NOMO-1 treated with dmso at 0.1 percent for 144 hours (cell line): ENCODE results near the gene SMAD9.

Source experiments
- DNase-seq: peaks from one replicate; lab custom pipeline; 2025; ENCODE audit not compliant: unreplicated experiment; lab: John Stamatoyannopoulos, UW

The SMAD9 gene

DNA sequence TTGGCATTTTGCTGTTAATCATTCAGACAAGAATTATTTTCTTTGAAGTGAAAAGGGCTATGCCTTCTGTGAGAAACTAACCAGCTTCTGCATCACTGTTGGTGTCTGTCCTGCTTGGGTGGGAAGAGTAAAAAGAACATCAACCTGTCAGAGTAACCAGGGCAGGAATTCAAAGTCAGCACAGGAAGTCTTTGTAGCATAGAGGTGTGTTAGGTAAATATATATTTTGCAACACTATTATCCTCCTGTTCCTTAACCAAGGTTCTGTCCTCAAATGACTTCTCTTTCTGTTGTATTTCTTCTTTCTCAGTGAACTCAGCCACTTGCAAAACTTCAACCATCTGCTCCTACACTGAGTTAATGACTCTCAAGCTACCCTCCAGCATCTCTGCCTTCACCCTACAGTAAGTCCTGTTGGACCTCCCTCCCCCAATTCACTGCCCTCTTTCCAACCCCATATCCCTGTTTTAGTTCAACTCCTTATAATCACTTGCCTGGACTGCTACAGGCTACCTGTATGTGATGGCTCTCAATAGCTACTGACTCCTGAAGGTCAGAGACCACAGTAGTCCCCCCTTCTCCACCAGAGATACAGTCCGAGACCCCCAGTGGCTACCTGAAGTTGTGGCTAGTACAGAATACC lies 49.9 kb downstream of the SMAD9 start:
- no peak for DNase-seq

DNA sequence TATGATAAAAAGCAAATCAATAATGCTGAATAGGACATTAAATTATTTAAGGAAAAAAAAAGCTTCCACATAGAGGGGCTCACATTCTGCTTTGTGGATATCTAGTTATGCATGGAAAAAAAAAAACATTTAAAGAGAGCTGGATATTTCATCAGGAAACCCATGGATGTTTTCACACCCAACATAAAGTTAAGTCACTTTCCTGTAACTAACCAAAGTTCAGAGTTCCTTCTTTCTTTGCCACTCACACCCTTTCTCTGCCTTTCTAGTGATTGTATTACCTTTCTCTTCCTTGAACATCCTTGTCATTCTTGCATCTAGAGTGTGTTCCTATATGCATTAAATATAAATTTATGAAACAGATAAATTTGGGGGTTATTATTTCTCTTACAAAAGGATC lies 53.8 kb downstream of the SMAD9 start:
- no peak for DNase-seq

DNA sequence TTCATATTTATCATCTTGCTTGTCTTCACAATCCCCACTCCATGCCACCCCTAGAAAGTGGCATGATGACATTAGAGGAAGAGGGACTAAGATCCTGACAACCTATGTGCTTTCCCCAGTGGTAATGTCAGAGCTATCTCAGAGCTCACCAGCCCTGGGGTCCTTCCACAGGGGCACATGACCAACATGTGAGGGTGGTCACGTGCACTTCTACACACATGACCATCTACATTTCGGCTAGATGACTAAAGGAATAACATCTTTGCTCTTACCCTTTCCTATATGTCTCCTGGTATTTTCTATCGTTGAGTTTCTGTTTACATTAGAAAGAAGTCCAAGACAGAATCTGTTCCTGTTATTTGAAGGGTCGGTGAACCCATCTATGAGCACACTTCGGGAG lies 54.8 kb downstream of the SMAD9 start:
- no peak for DNase-seq

DNA sequence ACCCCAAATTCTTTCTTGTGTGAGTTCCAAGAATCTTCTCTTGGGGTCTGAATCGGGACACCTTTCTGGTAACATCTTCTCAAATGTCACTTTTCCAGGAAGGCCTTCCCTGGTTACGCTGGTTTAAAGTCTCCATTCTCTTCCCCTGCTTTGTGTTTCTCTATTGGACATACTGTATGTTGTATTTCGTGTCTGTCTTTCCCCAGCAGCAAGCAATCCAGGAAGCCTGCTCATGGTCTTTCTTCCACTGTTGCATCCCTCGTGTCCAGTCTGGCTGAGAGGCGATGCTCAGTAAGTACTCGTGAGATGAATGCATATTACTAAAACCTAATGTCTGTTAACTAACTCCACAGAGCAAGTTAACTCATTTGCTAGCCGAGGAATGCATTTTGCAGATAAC lies 57.3 kb downstream of the SMAD9 start:
- DNase-seq, result no peak

DNA sequence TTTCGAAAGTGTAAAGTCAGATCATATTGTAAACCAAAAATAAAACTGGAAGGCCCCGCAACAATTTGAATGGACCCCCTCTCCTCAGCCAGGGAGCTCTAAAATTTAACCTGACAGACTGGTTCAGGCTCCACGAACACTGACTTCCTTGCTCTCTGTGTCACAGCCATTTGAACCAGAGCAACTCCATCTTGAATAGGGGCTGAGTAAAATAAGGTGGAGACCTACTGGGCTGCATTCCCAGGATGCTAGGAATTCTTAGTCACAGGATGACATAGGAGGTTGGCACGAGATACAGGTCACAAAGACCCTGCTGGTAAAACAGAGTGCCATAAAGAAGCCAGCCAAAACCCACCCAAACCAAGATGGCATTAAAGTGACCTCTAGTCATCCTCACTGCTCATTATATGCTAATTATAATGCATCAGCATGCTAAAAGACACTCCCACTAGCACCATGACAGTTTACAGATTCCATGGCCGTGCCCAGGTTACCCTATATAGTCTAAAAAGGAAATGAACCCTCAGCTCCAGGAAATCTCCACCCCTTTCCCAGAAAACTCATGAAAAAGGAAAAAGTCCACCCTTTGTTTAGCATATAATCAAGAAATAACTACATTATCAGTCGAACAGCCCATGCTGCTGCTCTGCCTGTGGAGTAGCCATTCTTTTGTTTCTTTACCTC lies 57.9 kb downstream of the SMAD9 start:
- no peak for DNase-seq

DNA sequence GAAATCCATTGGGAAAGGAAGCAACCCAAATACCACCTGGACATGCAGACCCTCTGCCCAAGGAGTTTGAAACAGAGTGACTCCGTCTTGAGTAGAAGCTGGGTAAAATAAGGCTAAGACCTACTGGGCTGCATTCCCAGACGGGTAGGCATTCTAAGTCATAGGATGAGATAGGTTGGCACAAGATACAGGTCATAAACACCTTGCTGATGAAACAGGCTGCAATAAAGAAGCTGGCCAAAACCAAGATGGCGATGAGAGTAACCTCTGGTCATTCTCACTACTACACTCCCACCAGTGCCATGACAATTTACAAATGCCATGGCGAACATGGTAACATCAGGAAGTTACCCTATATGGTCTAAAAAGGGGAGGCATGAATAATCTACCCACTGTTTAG lies 60.8 kb downstream of the SMAD9 start:
- no peak for DNase-seq

DNA sequence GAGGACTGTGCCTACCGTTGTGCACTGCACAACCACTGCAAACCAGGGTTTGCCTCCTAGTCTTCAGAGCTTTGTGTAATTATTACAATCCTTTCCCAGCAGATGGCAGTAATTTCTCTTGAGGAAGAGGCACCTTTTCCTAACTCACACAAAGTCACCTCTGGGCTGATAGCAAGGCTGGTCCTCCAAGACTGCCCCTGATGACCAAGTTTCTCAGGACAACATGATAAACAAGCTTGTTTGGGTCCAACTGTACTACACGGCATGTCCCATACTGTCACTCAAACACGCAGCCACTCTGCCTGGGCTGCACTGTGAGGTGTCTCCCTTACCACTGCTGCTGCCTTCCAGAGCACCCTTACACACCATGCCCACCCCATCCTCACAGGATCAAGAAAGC lies 61.7 kb downstream of the SMAD9 start:
- no peak for DNase-seq

DNA sequence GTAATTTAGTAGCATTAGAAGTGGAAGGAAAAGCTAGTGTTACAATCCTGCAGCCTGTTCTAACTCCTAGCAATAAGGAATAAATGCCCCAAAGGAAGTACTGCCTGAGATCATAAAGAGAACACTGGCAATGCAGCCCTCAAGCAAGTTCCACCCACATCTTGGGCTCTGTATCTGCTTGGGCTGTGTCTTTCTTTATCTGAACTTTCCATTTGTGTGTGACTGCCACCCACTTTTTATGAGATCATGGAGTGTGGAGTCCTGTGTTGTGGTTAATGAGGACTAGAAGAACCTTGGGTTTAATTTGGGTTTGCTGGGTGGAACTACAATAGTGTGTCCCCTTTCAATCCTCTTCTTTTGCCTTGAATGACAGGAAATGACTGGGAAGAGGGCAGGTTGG lies 62.8 kb downstream of the SMAD9 start:
- DNase-seq, result no peak

DNA sequence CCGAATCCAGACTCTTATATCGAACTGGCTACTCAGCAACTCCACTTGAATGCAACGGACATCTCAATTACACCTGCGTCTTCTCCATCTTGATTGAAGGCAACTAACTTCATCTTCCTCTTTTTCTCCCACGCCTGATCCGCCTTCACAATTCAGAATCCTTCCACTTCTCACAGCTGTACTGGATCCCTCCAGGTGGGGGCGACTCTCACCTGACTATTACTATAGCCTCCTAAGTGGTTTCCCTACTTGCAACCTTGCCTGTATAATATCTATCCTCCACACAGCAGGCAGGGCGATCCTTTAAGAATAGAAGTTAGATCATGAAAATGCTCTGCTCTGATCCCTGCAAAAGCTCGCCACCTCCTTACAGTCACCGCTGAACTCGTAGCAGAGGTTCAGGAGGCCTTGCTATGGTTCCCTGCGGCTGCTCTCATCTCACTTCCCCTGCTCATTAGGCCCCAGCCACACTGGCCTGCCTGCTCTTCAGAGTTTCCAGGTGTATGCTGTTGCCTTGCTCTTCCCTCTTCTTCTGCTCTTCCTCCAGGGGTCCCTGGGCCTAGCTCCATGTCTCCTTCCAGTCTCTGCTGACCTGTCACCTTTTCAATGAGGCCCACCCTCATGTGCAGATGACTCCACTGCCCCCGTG lies 69.1 kb downstream of the SMAD9 start:
- no peak for DNase-seq

DNA sequence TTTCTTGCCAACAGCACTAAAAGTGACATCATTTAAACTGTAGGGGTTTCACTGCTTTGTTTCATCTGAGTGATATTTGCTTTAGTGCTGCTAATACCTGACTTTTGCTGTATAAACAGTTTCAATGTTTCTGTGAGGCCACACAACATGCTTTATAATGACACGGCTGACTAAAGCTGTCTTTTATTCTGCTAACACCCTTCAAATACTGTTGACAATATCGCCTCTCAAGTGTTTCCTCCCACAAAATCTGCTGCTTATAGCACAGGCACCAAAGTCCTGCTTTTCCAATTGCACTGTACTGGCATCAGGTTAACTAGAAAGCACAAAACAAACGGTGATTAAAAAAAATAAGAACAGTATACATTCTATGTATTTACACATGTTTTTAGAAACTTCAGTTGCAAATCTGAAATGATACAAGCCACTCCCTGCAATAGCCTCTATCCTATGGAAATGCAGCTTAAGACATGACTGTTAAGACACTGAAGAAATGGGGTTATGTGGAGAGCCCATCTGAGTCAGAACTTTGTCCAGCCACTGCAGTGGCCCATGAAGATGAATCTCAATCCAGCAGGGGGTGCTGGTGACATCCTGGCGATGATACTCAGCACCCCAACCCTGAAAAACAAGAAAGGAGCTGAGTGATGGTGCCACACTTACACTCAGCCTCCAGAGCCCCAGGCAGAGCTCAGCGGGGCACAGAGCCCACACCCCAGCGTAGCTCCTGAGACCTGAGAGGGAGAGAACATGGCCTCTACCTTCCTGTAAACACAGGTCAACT lies 71.6 kb downstream of the SMAD9 start:
- no peak for DNase-seq

DNA sequence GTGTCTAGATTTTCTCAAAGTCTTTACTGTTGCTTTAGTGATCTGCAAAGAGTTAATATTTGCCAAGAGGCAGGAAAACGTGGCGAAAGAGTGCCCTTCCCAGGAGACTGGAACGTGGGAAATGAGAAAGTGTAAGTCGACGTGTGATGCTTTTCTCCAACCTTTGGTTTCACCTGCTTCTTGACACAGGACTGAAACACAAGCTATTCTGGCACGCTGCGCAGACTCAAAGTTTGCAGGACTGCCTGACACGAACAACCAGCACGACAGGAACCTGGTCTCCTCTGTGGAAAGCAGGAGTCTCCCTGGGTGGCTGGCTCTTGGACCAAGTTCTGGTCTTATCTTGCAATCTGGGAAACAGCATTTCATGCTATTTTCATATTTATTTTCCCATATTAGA lies 72.4 kb downstream of the SMAD9 start:
- no peak for DNase-seq

DNA sequence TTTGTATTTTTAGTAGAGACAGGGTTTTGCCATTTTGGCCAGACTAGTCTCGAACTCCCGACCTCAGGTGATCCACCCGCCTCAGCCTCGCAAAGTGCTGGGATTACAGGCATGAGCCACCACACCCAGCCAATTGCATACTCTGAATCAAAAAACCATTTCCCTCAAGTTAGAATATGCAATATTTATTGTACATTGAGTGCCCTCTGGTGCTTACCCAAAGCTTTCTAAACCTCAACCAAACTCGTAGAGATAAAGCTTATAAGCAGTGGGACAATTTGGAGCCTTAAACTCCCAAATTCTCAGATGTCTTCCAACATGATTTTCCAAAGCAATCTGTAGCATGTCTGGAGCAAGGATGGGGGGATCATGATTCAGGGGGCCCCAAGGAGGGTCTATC lies 78.6 kb downstream of the SMAD9 start:
- DNase-seq, result no peak

DNA sequence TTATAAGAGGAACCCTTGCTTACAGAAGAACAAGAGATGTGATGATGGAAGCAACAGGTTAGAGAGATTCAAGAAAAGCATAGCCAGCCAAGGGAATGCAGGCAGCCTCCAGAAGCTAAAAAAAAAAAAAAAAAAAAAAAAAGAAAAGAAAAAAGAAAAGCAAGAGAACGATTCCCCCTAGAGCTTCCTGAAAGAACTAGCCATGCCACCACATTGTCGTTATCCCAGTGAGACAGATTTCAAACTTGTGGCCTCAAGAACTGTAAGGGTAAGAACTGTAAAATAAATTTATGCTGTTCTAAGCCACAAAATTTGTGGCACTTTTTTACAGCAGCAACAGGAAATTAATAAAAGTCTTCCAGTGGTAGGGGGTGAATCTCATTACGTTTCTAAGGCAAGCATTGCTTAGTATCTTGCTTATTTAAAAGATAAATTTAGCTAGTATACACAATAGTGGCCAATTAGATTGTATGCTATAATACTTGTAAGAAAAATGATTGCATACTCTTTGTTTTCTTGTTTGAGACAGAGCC lies 79.3 kb downstream of the SMAD9 start:
- DNase-seq, result no peak

DNA sequence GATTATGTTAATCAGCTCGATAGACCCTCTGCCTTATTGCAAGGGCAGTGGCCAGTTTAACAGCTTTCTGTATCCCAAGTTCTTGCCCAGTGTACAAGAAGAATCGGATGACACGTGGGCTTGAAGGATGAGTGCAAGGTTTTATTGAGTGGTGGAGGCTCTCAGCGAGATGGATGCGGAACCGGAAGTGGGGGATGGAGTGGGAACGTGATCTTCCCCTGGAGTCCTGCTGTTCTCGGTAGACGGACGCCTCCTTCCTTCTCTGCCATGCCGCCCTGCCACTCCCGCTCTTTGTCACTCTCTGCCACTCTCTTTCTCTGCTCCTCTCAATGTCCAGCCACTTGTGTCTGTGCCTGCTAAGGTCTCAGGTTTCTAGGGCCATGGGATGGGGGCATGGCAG lies 80.1 kb downstream of the SMAD9 start:
- no peak for DNase-seq

DNA sequence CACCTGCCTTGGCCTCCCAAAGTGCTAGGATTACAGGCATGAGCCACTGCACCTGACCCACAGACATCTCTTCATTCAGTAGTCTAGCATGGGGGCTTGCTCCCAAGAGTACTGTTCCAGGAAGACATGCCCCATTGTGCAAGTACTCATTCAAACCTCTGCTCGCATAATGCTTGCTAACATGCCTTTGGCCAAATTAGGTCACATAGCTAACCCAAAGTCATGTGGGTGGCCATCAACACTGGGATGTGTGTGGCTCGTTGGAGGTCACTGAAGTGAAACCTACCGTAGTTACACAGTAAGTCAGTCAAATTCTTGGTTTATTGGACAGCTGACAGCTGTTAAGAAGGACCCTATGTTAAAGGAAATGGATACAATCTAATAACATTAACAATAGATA lies 80.8 kb downstream of the SMAD9 start:
- no peak for DNase-seq

DNA sequence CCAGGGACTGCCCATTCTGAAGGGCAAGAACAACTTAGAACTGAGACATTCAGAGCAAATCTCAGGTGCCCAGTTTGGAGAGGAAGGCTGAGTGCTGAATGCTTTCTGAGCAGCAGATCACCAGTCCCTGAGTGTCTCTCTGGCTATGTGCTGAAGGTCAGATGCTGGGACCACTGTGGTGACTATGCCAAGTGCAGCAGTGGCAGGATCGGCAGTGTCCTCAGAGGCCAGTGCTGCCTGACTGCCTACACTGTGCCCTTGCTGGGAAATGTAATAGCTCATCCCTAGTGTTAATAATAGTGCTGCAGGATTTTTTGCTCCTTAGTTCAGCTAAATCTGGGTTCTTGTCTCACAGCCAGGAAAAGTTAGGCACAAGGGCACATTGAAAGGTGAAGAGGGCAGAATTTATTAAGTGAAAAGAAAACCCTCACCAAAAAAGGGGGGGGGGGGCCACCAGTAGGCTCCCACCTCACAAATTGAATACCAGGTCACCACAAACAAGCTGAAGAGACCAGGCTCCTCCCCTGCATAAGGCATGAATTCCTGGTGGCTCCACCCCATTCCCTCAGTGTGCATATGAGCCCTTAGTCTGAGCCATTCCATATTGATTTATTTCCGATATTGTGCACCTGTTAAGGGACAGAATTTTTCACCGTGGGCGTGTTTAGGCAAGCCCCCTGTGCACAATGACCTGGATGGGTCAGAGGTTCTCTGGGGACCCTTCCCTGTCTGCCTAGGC lies 82.5 kb downstream of the SMAD9 start:
- no peak for DNase-seq

DNA sequence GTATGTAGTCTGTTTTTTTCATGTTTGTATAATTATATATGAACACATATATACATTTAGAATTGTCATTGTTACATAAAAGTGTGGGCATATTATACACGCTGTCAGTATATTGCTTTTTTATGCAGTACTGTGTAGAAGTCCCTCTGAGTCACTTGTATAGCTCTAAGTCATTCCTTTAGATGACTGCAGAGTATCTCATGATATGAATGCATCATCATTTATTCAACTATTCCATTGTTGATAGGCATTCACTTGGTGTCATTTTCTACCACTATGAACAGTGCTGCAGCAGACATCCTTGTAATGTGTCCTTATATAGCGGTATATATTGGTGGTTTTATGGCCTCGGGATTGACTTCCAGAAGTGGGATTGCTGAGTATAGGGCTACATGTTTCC lies 85.7 kb downstream of the SMAD9 start:
- DNase-seq, result no peak

DNA sequence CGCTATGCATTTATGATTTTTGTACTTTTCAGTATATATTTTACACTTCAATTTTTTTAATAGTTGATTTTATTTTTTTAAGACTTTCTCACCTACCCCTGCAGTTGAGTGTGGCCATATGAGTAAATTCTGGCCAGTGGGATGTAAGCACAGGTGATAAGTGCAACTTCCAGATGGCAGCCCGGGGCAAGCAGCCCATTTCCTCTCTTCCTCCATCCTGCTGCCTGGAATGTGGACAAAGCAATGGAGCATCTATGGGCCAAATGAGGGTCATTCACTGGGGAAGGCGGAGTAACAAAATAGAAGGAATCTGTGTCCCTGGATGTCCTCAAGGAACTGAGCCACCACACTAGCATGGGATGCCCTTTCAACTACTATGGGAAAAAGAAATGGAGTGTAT lies 88.7 kb downstream of the SMAD9 start:
- no peak for DNase-seq

DNA sequence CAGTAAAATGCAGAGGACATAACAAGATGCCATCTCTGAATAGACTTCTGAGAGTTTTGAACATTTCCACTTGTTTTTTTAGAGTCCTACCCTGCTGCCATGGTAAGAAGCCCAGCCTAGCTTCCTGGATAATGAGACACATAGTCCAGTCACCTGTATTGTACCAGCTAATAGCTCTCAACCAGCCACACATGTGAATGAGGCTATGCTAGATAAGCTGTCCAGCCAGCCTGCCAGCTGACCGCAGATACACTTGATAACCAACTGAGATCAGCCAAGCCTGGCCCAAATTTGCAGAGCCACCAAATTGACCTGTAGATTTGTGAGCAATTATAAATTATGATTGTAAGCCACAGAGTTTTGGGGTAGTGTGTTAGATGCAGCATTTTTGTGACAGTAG lies 90.3 kb downstream of the SMAD9 start:
- no peak for DNase-seq

DNA sequence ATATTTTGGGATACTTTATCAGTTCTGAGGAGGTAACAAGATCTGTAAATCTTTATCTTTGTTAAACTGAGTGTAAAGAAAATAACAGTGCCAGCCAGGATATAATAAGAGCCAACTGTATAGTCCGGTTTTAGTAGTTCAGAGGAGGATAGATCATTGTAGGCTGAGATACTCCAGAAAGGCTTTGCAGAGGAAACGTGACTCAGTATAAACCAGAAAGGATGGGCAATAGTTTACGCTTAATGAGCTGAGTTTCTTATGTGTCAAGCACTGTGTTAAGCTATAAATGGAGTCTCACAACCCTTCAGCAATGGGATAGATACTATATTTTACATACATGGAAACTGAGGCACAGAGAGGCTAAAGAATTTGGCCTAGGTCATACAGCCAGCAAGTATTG lies 97.3 kb downstream of the SMAD9 start:
- no peak for DNase-seq

DNA sequence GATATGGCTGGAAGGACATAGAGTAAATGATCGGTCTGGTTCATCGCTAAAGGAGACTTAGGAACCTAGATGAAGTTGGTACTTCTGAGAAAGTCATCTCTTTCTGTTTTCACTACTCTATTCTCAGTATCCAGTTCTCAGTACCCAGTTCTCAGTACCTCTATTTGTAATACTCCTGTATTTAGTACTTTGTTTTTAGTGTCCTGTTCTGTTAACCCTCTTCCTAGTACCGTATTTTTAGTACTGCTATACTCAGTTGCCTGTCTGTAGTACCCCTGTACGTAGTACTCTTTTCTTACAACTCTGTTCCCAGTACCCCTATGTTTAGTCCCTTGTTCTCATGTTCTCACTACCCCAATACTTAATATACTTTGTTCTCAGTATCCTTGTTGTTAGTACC lies 99.8 kb downstream of the SMAD9 start:
- DNase-seq, result no peak
